Endodermal cell (in vitro differentiated cells): Measurements from ENCODE around the gene ADGRG7. TPM values are rescaled to one million over a fixed set of nuclear protein-coding genes. Genes with fewer than 3 reads are reported as not detected.
A peak's percentile ranks its signal among the peaks of the same experiment; 100 is the strongest.

Source experiments
- DNase-seq: peaks from one replicate; pipeline ENCODE4 v3.0.0-alpha.2; 2017
- H3K27ac ChIP-seq: 2 replicates; pipeline ENCODE4 v1.5.1; 2013; ENCODE audit warnings: mild to moderate bottlenecking, low read depth, low read length, moderate library complexity
- H3K27me3 ChIP-seq: 2 replicates; pipeline ENCODE4 v1.6.1; 2013; ENCODE audit warnings: mild to moderate bottlenecking, low read length, moderate library complexity; ENCODE audit not compliant: insufficient read depth, control insufficient read depth, poor library complexity, severe bottlenecking
- H3K36me3 ChIP-seq: 2 replicates; pipeline ENCODE4 v1.7.0; 2013; ENCODE audit warnings: mild to moderate bottlenecking, low read length, moderate library complexity; ENCODE audit not compliant: control insufficient read depth, insufficient read depth
- H3K4me1 ChIP-seq: one replicate; pipeline ENCODE4 v1.7.0; 2013; ENCODE audit warnings: low read length; ENCODE audit not compliant: control insufficient read depth, insufficient read depth
- H3K4me3 ChIP-seq: 2 replicates; pipeline ENCODE4 v1.5.1; 2013; ENCODE audit warnings: mild to moderate bottlenecking, low read length, moderate library complexity
- H3K9ac ChIP-seq: 2 replicates; pipeline ENCODE4 v1.6.1; 2013; ENCODE audit warnings: mild to moderate bottlenecking, low read length, moderate library complexity; ENCODE audit not compliant: poor library complexity, severe bottlenecking; ENCODE audit errors: extremely low read depth
- H3K9me3 ChIP-seq: 2 replicates; pipeline ENCODE4 v1.6.1; 2013; ENCODE audit warnings: mild to moderate bottlenecking, low read length, moderate library complexity; ENCODE audit not compliant: control insufficient read depth
- H3K27ac Mint-ChIP-seq: 2 replicates; pipeline ENCODE4 v1.8.0; 2020; ENCODE audit warnings: mixed read lengths
- H3K27me3 Mint-ChIP-seq: 2 replicates; pipeline ENCODE4 v1.8.0; 2021; ENCODE audit warnings: mild to moderate bottlenecking, mixed read lengths; ENCODE audit not compliant: insufficient read depth
- H3K36me3 Mint-ChIP-seq: 2 replicates; pipeline ENCODE4 v1.8.0; 2020; ENCODE audit warnings: low read depth, mixed read lengths
- H3K4me1 Mint-ChIP-seq: 2 replicates; pipeline ENCODE4 v1.8.0; 2020; ENCODE audit warnings: mixed read lengths
- H3K4me3 Mint-ChIP-seq: 2 replicates; pipeline ENCODE4 v1.8.0; 2020; ENCODE audit warnings: mild to moderate bottlenecking, moderate library complexity, mixed read lengths
- H3K9me3 Mint-ChIP-seq: 2 replicates; pipeline ENCODE4 v1.8.0; 2020; ENCODE audit warnings: mild to moderate bottlenecking, mixed read lengths
- WGBS, 2 experiments: methylation state at CpG; one replicate each; pipeline versions ENCODE4 v1.1.5 to v1.1.7; 2013; ENCODE audit warnings: missing lambda C conversion rate in 2 of 2, mixed read lengths in 1 of 2; ENCODE audit not compliant: insufficient coverage in 1 of 2, insufficient read length in 1 of 2; 5-methylcytosine and 5-hydroxymethylcytosine counted together
- total RNA-seq, 2 donors: library from RNA; stranded (reverse); fragmentation: NEBNext Ultra II Directional in 1 of 2; extraction: Animal tissue kit (Norgen Biotek cat#: 25700) in 1 of 2; gene quantifications; 2 replicates in 1 of 2; 3 replicates in 1 of 2; pipeline ENCODE4 v1.2.1, GENCODE V29; 2021
- TF ChIP-seq, protein P1 (sequence below): fragments of 200-600 bp; sonication (generic); conservative IDR thresholded peaks from 2 replicates; pipeline ENCODE4 v1.5.0; 2021; ENCODE audit warnings: antibody characterized with exemption, mild to moderate bottlenecking

ADGRG7 gene
- total RNA-seq, 2 donors from 2014 or later = 0.70 to 2.1 TPM

DNA sequence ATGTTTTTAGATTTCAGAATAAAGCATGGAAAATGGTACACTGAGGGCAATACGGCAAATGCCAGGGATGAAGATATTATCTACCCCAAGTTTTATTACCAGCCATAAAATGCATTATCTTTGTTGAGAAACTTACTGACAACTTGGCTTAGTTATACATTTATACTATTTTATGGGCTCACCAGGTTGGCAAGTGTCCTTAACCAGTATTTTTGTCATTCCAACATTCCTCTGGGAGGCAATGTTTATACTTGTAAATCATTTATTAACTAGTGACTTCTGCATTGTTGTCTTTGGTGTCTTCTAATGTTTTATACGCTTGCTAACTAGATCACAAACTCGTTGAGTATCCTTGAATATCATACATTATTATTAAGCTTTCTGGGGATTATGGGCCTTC lies 18.0 kb upstream of the ADGRG7 start:
- peaks cover 11% of the 10 kb centered on the region for H3K4me1 Mint-ChIP-seq
- Histone ChIP-seq H3K4me1 (no peaks in the 10 kb centered on the region), H3K9me3 (peaks cover 7% of the 10 kb centered on the region), H3K4me3 (no peak overlapping the region), H3K9ac (no peak overlapping the region), H3K36me3 (no peaks in the 10 kb centered on the region), H3K27me3 (no peaks in the 10 kb centered on the region), H3K27ac (no peak overlapping the region)
- H3K27ac Mint-ChIP-seq = no peak overlapping the region
- DNase-seq = no peak
- H3K36me3 Mint-ChIP-seq = no peaks in the 10 kb centered on the region
- 97 to 100% methylated on average over 3 of the region's 3 CpGs for WGBS, 2 experiments
- TF ChIP-seq, protein P1, sequence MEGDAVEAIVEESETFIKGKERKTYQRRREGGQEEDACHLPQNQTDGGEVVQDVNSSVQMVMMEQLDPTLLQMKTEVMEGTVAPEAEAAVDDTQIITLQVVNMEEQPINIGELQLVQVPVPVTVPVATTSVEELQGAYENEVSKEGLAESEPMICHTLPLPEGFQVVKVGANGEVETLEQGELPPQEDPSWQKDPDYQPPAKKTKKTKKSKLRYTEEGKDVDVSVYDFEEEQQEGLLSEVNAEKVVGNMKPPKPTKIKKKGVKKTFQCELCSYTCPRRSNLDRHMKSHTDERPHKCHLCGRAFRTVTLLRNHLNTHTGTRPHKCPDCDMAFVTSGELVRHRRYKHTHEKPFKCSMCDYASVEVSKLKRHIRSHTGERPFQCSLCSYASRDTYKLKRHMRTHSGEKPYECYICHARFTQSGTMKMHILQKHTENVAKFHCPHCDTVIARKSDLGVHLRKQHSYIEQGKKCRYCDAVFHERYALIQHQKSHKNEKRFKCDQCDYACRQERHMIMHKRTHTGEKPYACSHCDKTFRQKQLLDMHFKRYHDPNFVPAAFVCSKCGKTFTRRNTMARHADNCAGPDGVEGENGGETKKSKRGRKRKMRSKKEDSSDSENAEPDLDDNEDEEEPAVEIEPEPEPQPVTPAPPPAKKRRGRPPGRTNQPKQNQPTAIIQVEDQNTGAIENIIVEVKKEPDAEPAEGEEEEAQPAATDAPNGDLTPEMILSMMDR = no peak
- H3K4me3 Mint-ChIP-seq = no peak overlapping the region
- peaks cover 9% of the 10 kb centered on the region for H3K9me3 Mint-ChIP-seq
- no peaks in the 10 kb centered on the region for H3K27me3 Mint-ChIP-seq

DNA sequence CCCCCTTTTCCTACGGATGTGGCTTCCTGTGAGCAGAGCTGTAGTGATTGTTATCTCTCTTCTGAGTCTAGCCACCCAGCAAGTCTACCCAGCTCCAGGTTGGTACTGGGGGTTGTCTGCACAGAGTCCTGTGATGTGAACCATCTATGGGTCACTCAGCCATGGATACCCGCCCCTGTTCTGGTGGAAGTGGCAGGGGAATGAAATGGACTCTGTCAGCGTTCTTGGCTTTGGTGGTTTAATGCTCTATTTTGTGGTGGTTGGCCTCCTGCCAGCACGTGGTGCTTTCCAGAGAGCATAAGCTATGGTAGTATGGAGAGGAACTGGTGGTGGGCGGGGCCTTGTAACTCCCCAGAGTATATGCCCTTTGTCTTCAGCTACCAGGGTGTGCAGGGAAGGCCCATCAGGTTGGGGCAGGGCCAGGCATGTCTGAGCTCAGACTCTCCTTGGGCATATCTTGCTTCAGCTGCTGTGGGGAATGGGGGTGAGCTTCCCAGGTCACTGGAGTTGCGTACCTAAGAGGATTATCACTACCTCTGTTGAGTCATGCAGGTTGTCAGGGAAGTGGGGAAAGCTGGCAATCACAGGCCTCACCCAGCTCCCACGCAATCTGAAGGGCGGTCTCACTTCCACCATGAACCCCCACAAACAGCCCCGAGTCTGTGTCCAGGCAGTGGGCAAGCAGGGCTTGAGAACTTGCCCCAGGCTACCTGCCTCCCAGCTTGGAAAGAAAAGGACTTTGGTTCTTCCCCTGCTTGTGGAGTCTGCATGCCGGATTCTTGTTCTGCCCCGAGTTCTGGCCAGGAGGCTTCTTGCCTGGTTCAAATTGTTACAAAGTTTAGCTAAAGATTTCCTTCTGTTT lies 9.0 kb upstream of the ADGRG7 start:
- no peaks in the 10 kb centered on the region for H3K36me3 ChIP-seq
- Mint-ChIP-seq H3K4me3 (no peak overlapping the region), H3K27ac (peak overlapping the region; percentile 94), H3K27me3 (no peaks in the 10 kb centered on the region), H3K9me3 (peaks cover 43% of the 10 kb centered on the region), H3K36me3 (peaks cover 18% of the 10 kb centered on the region), H3K4me1 (peaks cover 39% of the 10 kb centered on the region)
- DNase-seq = no peak
- H3K27me3 ChIP-seq = no peaks in the 10 kb centered on the region
- TF ChIP-seq, protein P1 = no peak
- H3K4me1 ChIP-seq = peaks cover 6% of the 10 kb centered on the region
- WGBS, 2 experiments = 79 to 84% methylated on average over 6 to 11 of the region's 11 CpGs
- H3K4me3 ChIP-seq = peak overlapping the region; percentile 1
- H3K27ac ChIP-seq = no peak overlapping the region
- no peak overlapping the region for H3K9ac ChIP-seq
- H3K9me3 ChIP-seq = peaks cover 30% of the 10 kb centered on the region

DNA sequence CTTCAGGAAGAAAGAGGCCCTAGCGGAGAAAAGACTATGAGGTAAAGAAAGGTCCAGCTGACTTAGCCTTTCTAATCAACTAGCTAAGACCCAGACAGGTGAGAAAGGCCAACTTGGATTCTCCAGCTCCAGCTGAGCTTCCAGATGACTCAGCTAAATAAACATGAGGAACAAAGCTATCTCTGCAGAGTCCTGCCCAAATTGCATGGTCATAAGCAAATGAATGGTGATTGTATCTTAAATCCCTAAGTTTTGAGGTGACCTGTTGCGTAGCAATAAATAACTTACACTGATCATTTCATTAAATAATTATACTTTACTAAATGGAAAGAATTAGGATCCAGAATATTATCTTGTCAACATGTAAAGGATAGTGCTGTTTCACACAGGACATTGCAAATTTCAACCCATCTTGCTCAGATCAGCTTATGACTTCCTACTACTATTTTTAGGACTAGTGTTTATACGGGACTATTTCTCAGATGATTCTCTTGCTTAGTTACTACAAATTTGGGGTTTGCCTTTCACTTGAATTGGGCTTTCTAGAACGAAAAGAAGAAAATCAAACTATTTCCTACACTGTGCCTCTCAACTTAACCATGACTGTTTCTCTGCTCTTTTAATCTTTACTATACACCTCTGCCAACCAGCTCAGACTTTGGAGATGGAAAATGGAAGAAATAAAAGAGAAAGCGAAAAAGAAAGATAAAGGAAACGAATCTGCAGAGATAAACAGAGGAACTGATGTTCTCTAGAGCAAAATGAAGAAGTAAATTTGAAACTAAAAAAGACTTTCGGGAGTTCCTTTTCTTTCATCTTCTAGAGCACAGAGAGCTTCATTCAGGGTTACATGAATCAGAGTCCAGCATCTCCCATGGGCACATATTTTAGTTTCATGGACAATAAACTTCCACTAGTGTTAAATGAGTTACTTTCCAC lies 6.6 kb upstream of the ADGRG7 start:
- H3K4me3 Mint-ChIP-seq = peak overlapping the region; percentile 19

More for the DNA sequence above, 6.6 kb upstream of the ADGRG7 start:
- Histone ChIP-seq H3K4me3 (peak overlapping the region; percentile 38), H3K4me1 (peaks cover 6% of the 10 kb centered on the region), H3K9ac (peak overlapping the region; percentile 91), H3K27ac (peak overlapping the region; percentile 88), H3K36me3 (no peaks in the 10 kb centered on the region), H3K9me3 (peaks cover 39% of the 10 kb centered on the region), H3K27me3 (no peaks in the 10 kb centered on the region)
- H3K36me3 Mint-ChIP-seq = peaks cover 18% of the 10 kb centered on the region
- peaks cover 48% of the 10 kb centered on the region for H3K9me3 Mint-ChIP-seq
- DNase-seq = peak; percentile 76
- peak overlapping the region; percentile 94 for H3K27ac Mint-ChIP-seq
- TF ChIP-seq, protein P1 = no peak
- H3K4me1 Mint-ChIP-seq = peaks cover 35% of the 10 kb centered on the region
- WGBS, 2 experiments = 34 to 53% methylated on average over 5 to 6 of the region's 7 CpGs
- no peaks in the 10 kb centered on the region for H3K27me3 Mint-ChIP-seq
